Measurements from ENCODE around the gene THAP4. TPM values are rescaled to one million over a fixed set of nuclear protein-coding genes. Genes with fewer than 3 reads are reported as not detected.

THAP4 gene
- total RNA-seq, 1 donor from 2014 or later: 82.9 TPM

DNA sequence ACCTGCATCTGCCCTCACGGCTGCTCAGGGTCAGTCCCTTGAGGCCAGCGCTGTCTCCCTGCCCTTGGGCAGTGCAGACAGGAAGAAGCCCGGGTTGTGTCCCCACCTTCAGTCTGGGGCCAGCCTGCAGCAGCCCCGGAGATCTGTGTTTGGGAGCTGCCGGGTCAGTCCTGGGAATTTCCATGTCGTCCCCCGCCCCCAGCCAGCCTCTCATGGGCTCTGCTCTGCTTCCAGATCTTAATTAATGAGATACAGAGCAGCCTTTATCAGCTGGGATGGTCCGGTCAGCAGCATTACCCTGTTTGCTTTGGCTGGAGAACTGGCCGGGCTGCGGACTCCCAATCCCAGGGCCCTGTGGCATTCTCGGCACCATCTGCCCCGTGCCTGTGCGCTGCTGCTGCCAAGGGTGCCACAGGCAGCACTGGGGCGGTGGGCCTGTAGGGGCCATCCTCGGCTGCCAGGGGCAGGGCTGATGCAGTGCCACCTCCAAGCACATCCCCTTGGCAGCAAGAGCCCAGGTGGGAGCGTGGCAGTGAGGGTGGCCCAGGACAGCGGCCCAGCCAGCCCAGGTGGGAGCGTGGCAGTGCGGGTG, 76.0 kb downstream of the THAP4 start:
- intact Hi-C loops (cut with DNase I): no loop called here
- ATAC-seq (ENCODE audit: poor library complexity) (no peak), DNase-seq (peak; percentile 38)

DNA sequence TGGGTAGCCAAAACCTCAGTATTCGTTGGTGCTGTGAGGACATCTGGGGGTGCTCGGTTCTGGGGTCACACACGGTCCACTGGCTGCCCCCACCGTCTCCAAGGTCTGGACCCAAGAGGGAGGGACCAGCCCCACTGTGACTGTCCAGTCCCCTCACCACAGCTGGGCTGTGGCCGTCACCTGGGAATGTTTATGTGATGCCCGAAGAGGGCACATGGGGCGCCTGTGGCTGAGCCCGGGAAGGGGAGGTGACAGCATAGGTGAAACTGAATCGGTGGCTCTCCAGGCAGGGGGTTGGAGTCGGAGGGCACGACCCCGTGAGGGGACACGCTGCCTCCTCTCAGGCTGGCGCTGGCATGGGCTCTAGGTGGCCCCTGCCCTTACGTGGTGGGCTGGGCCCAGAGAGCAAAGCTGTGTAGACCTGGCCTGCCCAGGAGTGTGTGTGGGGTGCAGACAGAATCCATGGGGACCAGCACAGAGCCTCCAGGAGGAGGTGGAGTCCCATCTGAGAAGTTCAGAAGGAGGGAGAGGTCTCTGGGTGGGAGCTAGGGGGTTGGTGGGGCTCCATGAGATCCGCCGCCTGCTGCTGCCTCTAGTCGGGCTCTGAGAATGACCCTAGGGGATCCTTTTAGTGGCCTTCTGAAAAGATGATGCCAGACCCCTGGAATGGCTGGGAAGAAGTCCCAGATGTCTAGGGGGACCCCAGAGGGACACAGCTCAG, 76.6 kb downstream of the THAP4 start:
- DNase-seq: no peak
- no peak for ATAC-seq (ENCODE audit: poor library complexity)
- intact Hi-C loops (cut with DNase I): no loop called here

DNA sequence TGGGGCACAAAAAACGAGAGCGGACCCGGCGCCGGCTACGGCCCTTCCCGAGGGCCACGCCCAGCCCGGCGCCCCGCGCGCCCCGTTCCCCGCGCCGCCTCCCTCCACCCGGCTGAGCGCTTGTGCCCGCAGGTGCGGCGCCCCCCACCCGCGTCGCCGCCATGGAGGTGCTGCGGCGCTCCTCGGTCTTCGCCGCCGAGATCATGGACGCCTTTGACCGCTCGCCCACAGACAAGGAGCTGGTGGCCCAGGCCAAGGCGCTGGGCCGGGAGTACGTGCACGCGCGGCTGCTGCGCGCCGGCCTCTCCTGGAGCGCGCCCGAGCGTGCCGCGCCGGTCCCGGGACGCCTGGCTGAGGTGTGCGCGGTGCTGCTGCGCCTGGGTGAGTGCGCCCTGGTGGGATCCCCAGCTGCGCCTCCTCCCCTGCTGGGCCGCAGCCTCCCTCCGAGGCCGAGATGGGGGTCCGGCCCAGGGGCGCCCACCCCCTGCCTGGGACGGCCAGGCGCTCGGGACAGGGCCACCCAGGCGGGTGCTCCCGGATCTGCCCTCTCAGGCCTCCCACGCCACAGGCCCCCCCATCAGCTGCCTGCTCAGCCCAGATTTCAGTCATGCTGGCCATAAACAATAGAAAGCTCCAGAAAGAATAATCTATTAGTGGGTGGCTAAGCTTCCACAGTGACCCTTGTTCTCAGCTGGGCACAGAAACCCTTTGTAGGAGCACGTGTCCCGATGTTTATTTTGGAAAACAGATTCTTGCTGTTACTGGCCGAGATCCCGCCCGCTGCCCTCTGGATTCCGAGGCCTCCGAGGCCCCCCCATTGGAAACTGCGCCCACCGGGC, 77.4 kb downstream of the THAP4 start:
- DNase-seq (peak; percentile 41), ATAC-seq (ENCODE audit: poor library complexity) (peak; percentile 48)
- intact Hi-C loops (cut with DNase I): no loop called here

DNA sequence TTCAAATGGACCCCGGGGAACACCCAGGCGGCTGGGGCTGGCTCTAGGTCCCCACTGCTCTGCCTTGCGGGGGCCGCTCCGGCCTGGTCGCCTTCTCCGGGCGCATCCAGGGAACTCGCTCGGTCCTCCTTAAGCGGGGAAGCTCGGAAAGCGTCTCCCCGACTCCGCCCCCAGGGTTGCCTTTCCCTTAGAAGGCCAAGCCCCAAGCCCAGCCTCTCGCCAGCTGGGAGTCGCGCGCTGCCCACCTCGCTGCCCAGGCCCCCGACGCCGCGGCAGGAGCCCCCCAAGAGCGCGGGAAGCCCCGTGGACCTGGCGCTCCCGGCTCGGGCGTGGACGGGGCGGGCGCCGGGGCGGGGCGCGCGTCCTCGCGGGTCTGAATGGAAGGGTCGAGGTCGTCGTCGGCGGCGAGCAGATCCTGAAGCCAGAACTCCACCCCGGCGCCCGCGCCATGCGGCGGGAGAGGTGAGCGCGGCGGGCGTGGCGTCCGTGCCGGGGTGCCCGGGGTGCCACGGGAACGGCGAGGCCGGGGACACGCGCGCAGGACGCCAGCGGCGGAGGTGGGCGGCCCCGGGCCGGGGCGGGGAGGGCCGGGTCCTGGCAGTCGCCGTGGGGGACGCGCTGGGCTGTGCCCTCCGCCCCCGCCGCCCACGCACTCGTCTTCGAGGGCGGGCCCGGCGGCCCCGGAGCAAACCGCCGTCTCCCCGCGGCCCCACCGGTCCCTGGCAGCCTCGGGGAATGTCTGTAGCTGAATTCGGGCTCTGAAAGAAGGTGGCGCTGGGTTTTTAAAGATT, 78.2 kb downstream of the THAP4 start, which contains the start of gene BOK:
TSS of gene BOK (plus strand) at position 214 of the 791 bp plus-strand sequence. CDS start 739 bp downstream, outside the sequence.
- peak; percentile 64 for ATAC-seq (ENCODE audit: poor library complexity)
- peak; percentile 75 for DNase-seq
- intact Hi-C loops (cut with DNase I): no loop called here

DNA sequence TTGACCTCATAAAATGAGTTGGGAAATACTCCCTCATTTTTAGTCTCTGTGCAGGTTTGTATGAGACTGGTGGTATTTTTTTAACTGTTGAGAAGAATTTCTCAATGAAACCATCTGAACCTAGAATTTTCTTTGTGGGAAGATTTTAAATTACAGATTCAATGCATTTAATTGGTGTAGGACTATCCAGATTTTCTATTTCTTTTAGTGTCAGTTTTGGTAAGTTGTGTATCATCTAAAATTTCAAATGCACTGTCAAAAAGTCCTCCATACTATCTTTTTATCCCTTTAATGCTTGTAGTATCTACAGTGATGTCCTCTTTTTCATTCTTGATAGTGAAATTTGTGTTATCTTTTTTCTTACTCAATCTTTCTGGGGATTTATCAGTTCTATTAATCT, 80.2 kb downstream of the THAP4 start:
- intact Hi-C loops (cut with DNase I): no loop called here
- DNase-seq (no peak), ATAC-seq (ENCODE audit: poor library complexity) (no peak)

DNA sequence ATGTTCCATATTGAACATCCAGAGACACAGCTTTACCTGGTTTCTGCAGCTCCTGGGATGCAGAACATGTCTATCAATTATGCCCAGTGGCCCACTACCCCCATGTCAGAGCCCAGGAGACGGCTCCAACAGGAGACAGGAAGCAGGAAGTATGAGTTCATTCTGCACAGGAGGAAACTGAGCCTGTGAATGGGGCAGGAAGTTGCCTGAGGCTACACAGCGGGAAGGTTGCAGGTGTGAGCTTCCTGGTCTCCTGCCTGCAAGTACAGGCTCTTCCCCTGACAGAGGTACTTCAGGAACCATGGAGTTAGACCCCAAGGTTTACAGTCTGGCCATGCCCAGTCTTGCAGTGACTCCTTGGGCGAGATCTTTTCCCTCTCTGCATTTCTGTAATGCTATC, 81.2 kb downstream of the THAP4 start:
- ATAC-seq (ENCODE audit: poor library complexity) (no peak), DNase-seq (no peak)
- intact Hi-C loops (cut with DNase I): no loop called here

DNA sequence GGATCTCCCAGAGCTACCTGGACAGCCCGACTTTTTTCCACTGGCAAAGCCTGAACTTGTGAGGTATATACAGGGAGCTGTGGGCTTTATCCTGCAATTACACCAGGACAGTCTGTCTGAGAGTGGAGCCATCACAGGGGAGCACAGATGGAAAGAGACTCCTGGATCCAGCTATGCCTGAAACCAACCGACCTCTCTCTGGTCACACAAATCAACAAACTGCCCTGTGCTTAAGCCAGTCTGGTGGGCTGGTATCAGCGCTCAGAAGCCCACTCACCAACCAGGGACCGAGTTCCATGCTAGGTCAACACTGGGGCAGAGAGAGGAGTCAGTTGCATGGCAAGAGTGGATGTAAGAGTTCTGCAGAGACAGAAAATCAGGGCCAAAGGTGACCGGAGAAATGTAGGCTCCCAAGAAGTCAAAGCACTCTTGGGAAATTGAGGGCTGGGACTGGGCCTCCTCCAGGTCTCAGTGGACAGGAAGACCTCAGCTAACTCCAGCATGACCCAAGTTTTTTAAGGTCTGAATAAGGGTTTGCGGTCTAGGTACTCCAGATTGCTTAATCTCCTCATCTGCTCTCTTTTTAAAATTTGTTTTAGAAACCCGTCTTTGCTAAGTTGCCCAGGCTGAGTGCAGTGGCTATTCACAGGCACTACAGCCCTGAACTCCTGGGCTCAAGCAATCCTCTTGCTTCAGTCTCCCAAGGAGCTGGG, 82.2 kb downstream of the THAP4 start:
- ATAC-seq (ENCODE audit: poor library complexity): no peak
- intact Hi-C loops (cut with DNase I): no loop called here
- no peak for DNase-seq

DNA sequence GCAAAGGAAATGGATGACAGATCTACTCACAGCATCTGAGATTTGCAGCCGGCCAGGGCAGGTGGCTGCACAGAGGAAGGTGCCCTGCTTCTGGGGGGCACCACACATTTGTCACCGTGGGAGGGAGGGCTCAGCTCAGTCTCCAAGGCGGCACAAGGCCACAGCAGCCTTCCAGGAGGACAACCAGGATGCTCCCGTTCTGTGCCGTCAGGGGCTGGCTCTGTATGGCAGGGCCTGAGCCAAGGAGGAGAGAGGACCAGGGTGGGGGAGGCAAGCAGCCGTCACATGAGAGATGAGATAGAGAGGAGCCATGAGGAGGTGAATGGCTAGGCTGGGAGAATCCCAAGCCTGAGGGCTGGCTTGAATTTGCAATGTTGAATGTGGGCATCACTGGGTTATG, 83.0 kb downstream of the THAP4 start:
- ATAC-seq (ENCODE audit: poor library complexity): no peak
- intact Hi-C loops (cut with DNase I): no loop called here
- no peak for DNase-seq

DNA sequence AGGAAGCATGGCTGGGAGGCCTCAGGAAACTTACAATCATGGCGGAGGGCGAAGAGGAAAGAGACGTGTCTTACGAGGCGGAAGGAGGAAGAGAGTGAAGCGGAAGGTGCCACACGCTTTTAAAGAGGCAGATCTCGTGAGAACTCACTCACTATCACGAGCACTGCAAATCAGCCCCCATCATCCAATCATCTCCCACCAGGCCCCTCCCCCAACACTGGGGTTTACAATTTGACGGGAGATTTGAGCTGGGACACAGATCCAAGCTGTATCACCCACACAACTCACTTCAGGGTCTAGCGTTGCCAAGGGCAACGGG, 83.5 kb downstream of the THAP4 start:
- ATAC-seq (ENCODE audit: poor library complexity) (no peak), DNase-seq (no peak)
- intact Hi-C loops (cut with DNase I): no loop called here

DNA sequence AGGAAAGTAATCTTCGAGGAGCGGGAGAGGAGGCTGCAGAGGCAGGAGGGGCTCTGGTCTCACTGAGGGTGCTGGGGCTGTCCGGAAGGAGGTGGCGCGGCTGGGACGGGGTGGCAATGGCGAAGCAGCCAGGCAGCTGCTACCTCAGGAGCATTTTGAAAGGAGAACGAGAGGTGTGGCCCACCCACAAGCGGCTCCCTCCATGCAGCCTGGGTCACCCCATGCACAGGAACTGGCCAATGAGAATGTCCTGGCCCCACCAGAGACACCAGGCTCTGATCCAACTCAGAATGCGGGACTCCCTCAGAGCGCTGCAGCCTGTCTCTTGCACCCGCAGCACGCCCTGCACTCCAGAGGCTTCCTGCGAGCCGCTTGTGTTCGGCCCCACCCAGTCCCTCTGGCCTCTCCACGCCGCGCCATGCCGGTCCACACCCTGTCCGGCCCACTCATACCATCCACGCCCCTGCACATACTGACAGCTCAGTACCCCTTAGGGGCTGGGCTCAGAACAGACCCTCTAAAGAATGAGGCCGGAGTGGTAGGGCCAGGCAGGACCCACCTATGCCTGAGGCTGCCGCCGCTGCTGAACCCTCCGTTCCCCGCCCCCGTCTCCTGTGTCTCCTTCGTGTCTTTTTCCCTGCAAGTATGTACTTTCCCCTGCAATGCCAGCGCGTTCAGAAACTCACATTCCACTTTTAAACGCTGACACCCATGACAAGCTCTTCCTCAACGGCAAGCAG, 84.8 kb downstream of the THAP4 start:
- intact Hi-C loops (cut with DNase I): no loop called here
- ATAC-seq (ENCODE audit: poor library complexity): peak; percentile 59
- DNase-seq: peak; percentile 62

DNA sequence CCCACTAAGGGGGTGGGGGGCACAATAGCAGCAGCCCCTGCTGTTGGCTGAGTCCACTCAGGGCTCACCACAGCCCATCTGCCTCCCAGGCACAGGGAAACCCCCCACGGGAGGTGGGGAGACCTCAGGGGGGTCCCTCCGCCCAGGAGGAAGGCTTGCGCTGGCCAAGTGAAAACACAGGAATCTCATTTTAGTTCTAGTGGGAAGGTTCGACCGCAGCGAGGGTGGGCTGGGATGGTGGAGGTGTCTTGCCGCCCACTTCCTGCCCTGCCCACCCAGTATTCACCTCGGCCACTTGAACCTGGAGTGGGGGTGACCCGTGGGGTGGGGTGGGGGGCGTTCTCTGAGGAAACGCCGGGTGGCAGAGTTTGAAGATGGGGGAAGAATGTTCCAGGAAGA, 85.4 kb downstream of the THAP4 start:
- DNase-seq (no peak), ATAC-seq (ENCODE audit: poor library complexity) (no peak)
- intact Hi-C loops (cut with DNase I): no loop called here

DNA sequence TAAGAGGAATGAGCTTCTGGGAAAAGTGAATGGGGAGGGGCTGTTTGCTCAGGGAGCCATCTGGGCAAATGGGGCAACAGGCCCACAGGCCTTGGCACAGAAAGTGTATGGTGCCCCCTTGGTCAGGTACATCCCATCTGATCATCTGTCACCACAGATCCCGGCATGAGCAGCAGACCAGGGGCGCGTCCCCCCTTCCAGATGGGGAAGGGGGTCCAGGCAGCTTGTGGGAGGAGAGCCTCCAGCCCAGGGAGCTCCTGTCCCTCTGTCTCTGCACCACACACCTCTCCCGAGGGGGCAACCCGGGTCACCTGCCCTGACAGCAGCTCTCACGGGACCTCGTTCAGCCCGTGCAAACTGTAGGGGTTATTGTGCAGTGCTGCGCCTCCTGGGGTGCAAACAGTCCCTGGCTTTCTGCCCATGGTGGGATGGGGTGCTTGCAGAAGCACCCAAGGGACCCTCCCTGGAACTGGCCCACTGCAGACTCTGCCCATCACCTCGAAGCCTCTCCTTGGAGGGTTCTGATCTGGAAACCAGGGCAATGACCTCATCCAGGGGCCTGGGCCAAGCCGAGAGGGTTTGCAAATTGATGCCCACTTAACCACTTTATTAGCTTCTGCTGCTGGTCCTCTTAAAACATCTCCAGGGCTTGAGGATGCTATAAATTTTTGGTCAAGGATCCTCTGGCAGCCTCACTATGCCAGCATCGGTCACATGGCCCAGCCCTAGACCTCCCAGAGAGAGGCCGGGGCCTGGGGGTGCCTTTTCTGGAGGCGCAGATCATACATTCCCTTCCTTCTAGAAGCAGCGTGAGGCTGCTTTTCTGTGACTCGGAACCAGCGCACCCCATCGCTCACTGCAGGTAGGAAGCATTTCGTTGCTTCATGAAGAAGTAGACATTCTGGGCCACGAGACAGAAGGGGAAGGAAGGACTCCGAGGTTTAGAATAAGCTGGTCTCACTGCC, 86.1 kb downstream of the THAP4 start:
- intact Hi-C loops (cut with DNase I): no loop called here
- DNase-seq (no peak), ATAC-seq (ENCODE audit: poor library complexity) (no peak)

DNA sequence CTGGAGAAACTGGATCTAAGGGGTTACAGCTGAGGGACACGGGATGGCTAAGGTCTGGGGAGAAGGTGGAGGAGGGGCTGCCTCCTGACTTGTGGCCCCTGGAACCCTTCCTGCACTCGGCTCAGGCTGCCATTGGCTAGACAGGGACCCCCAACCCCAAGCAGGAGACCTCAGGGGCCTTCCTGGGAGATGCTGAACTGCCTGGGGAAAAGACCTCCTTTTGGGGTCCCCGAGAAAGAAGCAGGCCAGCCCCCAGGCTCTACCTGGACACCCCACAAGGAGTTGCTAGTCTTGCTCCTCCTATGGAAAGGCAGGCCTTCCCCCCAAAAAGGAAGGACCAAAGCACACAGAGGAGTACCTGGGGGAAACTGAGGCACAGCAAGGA, 88.5 kb downstream of the THAP4 start:
- DNase-seq: no peak
- no peak for ATAC-seq (ENCODE audit: poor library complexity)
- intact Hi-C loops (cut with DNase I): no loop called here

DNA sequence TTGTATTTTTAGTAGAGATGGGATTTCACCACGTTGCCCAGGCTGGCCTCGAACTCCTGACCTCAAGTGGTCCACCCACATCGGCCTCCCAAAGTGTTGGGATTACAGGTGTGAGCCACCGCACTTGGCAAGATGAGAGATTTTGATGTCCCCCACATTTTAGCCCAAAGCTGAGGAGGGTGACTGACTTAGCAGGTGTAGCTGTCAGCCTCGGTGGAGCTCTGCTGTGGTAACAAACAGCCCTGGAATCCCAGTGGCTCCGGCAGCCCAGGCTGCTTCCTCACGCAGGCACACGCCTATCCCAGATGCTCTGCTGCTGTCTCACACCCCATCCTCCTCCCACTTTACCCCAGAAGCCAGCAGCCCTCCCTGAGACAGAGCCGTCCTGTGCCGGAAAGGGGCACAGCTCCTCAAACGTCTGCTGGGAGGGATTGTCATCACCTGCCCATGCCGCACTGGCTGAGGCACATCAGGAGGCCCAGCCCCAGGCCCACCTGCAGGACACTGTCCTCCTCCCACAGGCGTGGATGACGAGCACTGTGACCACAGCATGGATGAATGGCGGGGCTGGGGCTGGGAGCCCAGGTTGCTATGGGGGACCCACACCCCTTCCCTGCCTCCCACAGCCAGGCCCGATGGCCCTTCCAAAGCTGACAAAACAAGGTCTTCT, 89.0 kb downstream of the THAP4 start:
- DNase-seq (no peak), ATAC-seq (ENCODE audit: poor library complexity) (no peak)
- intact Hi-C loops (cut with DNase I): no loop called here

DNA sequence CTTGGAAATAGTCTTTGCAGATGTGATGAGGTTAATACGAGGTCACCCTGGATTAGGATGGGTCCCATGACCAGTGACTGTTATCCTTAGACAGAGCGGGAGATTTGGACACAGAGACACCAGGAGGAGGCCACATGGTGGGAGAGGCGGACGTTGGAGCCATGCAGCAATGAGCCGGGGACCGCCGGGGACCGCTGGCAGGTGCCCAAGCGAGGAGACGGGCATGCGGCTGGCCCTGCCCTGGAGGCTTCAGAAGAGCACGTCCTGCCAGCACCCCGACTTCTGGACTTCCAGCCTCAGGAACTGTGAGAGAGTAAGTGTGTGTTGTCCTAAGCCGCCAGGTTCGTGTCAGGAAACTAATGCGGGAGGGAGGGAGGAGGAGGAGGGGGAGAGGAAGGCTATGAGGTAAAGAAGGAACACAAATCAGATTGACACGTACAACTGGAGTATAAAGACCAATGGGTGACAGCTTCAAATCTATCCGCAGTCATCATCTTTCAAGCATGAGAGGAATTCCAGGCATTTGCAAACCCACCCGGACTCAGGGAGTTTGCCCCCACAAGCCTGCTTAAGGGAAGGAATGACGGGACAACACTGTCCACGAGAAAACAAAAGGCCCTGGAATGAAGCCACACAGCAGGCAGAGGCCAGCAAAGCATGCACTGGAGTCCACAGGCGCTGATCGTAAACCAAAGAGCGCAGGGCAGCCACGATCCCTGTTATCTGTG, 90.0 kb downstream of the THAP4 start:
- intact Hi-C loops (cut with DNase I): no loop called here
- ATAC-seq (ENCODE audit: poor library complexity): no peak
- DNase-seq: no peak
